Uterus (tissue), 4 donors: Measurements from ENCODE around the gene NFIA. TPM values are rescaled to one million over a fixed set of nuclear protein-coding genes. Genes with fewer than 3 reads are reported as not detected.

Experiments
- DNase-seq, 2 donors: peaks; one replicate each; pipeline ENCODE4 v3.0.0-alpha.2; 2019 to 2020
- H3K27ac ChIP-seq, 2 donors: fragments of 200-600 bp; sonication (generic); 1 replicate in 1 of 2; 2 replicates in 1 of 2; pipeline ENCODE4 v1.5.1; 2016 to 2018
- H3K27me3 ChIP-seq, 2 donors: fragments of 200-600 bp; sonication (generic); one replicate each; pipeline ENCODE4 v1.5.1; 2018 to 2019; ENCODE audit warnings: control low read depth in 1 of 2
- H3K36me3 ChIP-seq, 2 donors: fragments of 200-600 bp; sonication (generic); one replicate each; pipeline ENCODE4 v1.5.1; 2019; ENCODE audit warnings: control low read depth in 1 of 2
- H3K4me1 ChIP-seq, 2 donors: fragments of 200-600 bp; sonication (generic); one replicate each; pipeline ENCODE4 v1.5.1; 2018 to 2019; ENCODE audit warnings: control low read depth in 1 of 2
- H3K4me3 ChIP-seq, 2 donors: fragments of 200-600 bp; sonication (generic); 1 replicate in 1 of 2; 2 replicates in 1 of 2; pipeline ENCODE4 v1.5.1; 2018 to 2019; ENCODE audit warnings: mild to moderate bottlenecking in 1 of 2
- H3K9me3 ChIP-seq, 2 donors: fragments of 200-600 bp; sonication (generic); one replicate each; pipeline ENCODE4 v1.5.1; 2019; ENCODE audit warnings: control low read depth in 1 of 2
- POLR2A ChIP-seq, 2 donors: fragments of 450-650 bp; IDR thresholded peaks; one replicate each; pipeline ENCODE4 v1.6.1; 2016; ENCODE audit warnings: antibody characterized with exemption in 2 of 2, mild to moderate bottlenecking in 1 of 2, moderate library complexity in 1 of 2
- intact Hi-C: fragments of 100-400 bp; cut with DNase I; formaldehyde crosslinking; loops from one replicate; pipeline ENCODE4 v1.15.1; 2023; ENCODE audit warnings: low total_unique reads
- total RNA-seq, 4 donors: library from RNA; depleted of rRNA in 3 of 4; stranded (reverse); fragments of >200 nt in 3 of 4; gene quantifications; one replicate each; pipeline versions ENCODE4 v1.1.0 to v1.2.4, GENCODE V29; 2014 to 2023
- TF ChIP-seq, protein P1 (sequence below), 4 experiments: fragments of 200-600 bp in 2 of 4; fragments of 450-650 bp in 2 of 4; sonication (generic) in 2 of 4; IDR thresholded peaks; one replicate each; pipeline ENCODE4 v1.5.1; 2016 to 2019; ENCODE audit warnings: antibody characterized with exemption in 4 of 4, mild to moderate bottlenecking in 2 of 4, moderate library complexity in 1 of 4
- donor health status: DM: yes; HTN: yes; CAD: no.

NFIA gene
- total RNA-seq, 4 donors from 2014 or later: 49.2 to 116 (median 64.9) TPM

DNA sequence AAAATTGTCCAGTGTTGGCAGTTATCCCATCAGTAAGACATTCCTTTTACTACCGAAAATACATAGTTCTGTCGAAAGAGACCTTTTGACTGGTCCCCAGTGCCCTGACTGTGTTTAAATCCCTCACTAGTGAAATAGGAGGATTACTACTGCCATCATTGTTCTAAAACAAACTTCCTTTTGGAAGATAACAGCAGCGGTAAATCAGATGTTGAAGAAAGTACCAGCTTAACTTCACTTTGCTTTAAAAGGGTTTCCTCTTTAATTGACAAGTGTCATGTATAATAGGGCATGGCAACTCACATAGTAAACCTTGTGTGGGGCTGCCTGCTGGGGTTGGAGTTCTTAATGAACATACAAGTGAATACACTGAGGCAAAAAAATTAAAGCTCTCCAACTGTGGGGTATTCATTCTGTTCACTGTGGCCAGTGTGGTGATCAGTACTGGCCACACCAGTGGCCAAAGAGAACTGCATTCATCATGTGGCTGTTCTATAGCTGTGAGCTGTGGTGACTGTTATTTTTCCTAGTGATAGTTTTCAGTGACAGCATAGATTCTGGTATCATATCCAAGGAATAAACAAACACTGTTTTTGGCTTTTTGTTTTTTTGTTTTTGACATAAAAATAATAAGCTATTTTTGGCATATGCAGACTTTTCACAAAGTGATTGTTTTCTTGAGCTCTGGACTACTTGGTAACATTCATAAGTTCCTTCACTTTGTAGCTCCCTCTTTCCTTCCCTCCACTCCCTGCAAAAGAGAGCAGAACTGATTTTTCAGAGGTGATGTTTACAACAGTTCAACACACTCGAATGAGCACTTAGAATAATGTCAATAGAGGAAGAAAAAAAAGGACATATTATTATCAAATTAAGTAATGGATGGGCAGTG, 74.5 kb downstream of the NFIA start:
- peaks cover 0 to 8% of the 10 kb centered on the region in 2 donors for H3K4me1 ChIP-seq
- intact Hi-C loops: no loop called here

DNA sequence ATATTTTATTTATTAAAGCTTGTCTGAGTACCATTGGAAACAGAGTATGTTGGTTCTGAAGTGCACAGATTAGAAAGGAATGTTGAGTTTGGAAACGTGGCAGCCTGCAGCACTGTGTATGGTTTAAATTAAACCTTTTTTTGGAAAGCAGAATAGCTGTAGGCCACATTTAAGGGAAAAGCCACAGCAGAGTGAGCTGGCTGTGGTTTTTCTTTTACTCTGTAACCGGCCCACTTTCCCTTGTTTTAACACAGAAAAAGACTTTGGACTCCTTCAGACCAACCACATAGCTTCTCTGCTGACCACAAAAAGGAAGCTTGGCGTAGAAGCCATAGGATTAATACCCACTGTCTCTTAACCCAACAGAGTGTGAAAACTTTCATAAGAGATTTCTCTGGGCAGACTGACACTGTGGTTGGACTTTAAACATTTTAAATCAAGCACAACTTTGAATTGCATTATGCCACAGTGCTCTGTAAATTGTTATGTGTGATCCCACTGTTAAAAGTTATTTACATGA, 75.2 kb downstream of the NFIA start:
- Histone ChIP-seq H3K27me3 (no peaks in the 10 kb centered on the region), H3K27ac (peak overlapping the region; percentile 45 to 62), H3K9me3 (no peaks in the 10 kb centered on the region), H3K4me1 (peaks cover 0 to 6% of the 10 kb centered on the region in 2 donors), H3K4me3 (no peak overlapping the region), H3K36me3 (no peaks in the 10 kb centered on the region)
- intact Hi-C loops: no loop called here
- TF ChIP-seq POLR2A (IDR thresholded peaks at IDR 0.05): no peak
- TF ChIP-seq, protein P1, sequence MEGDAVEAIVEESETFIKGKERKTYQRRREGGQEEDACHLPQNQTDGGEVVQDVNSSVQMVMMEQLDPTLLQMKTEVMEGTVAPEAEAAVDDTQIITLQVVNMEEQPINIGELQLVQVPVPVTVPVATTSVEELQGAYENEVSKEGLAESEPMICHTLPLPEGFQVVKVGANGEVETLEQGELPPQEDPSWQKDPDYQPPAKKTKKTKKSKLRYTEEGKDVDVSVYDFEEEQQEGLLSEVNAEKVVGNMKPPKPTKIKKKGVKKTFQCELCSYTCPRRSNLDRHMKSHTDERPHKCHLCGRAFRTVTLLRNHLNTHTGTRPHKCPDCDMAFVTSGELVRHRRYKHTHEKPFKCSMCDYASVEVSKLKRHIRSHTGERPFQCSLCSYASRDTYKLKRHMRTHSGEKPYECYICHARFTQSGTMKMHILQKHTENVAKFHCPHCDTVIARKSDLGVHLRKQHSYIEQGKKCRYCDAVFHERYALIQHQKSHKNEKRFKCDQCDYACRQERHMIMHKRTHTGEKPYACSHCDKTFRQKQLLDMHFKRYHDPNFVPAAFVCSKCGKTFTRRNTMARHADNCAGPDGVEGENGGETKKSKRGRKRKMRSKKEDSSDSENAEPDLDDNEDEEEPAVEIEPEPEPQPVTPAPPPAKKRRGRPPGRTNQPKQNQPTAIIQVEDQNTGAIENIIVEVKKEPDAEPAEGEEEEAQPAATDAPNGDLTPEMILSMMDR (IDR thresholded peaks at IDR 0.05): no peak
- DNase-seq: no peak

More for the DNA sequence above, 74.5 kb downstream of the NFIA start:
- Histone ChIP-seq H3K27me3 (no peaks in the 10 kb centered on the region), H3K27ac (peak overlapping the region; percentile 45 to 62), H3K36me3 (no peaks in the 10 kb centered on the region), H3K4me3 (no peak overlapping the region), H3K9me3 (no peaks in the 10 kb centered on the region)
- DNase-seq: no peak
- no peak for TF ChIP-seq POLR2A (IDR thresholded peaks at IDR 0.05)
- TF ChIP-seq, protein P1 (IDR thresholded peaks at IDR 0.05): no peak

DNA sequence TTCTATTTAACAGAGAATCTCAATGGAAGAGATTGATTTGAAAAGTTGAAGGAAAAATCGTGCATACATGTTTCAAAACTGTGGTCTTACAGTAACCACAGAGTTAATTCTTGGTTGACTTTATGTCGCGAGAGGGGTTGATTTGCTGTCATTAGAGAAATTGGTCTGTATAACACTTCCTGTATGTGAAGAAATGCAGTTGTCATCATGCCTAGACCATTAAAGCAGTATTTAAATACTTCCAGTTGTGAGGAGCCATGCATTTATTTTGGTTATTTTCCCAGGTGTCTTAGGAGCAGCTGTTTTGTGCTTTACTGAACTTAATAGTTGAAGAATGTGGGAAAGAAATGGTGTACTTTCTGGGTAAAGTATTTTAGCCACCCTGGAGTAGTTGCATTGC, 76.2 kb downstream of the NFIA start:
- Histone ChIP-seq H3K4me3 (no peak overlapping the region), H3K27me3 (no peaks in the 10 kb centered on the region), H3K9me3 (no peaks in the 10 kb centered on the region), H3K27ac (peak overlapping the region in 1 of 2 donors; percentile 62), H3K36me3 (no peaks in the 10 kb centered on the region), H3K4me1 (peaks cover 0 to under 1% of the 10 kb centered on the region in 2 donors)
- TF ChIP-seq, protein P1 (IDR thresholded peaks at IDR 0.05): no peak
- TF ChIP-seq POLR2A (IDR thresholded peaks at IDR 0.05): no peak
- no peak for DNase-seq
- intact Hi-C loops: no loop called here

DNA sequence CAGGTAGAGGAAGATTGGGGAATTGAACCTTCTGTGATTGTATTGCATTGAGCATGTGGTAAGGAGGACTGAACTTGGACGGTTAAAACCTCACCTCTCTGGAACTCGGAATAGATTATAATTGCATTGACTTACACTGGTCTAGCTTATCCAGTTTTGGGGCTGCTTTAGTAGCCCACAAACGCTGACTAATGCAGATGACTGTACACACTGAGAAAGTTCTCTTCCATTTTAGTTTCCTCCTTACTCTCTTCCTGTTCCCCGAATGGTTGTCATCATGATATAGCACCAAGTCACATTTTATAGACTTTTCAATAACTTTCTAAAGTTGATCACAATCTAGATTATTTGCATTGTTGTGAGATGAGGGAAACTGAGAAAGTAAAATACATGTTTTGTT, 78.2 kb downstream of the NFIA start:
- intact Hi-C loops: no loop called here
- no peak for DNase-seq
- no peak for TF ChIP-seq POLR2A (IDR thresholded peaks at IDR 0.05)
- TF ChIP-seq, protein P1 (IDR thresholded peaks at IDR 0.05): no peak
- no peaks in the 10 kb centered on the region for H3K27me3 ChIP-seq
- no peak overlapping the region for H3K4me3 ChIP-seq
- no peaks in the 10 kb centered on the region for H3K9me3 ChIP-seq
- H3K27ac ChIP-seq: no peak overlapping the region
- H3K4me1 ChIP-seq: peaks cover 0 to 3% of the 10 kb centered on the region in 2 donors
- no peaks in the 10 kb centered on the region for H3K36me3 ChIP-seq
